ENCODE data around the gene IFNL3.
"Not testable (repeated sequence)": the region's sequence is repeated elsewhere in the genome, so short reads cannot be mapped to it uniquely, and the experiment has no call there.

Gene IFNL3

DNA sequence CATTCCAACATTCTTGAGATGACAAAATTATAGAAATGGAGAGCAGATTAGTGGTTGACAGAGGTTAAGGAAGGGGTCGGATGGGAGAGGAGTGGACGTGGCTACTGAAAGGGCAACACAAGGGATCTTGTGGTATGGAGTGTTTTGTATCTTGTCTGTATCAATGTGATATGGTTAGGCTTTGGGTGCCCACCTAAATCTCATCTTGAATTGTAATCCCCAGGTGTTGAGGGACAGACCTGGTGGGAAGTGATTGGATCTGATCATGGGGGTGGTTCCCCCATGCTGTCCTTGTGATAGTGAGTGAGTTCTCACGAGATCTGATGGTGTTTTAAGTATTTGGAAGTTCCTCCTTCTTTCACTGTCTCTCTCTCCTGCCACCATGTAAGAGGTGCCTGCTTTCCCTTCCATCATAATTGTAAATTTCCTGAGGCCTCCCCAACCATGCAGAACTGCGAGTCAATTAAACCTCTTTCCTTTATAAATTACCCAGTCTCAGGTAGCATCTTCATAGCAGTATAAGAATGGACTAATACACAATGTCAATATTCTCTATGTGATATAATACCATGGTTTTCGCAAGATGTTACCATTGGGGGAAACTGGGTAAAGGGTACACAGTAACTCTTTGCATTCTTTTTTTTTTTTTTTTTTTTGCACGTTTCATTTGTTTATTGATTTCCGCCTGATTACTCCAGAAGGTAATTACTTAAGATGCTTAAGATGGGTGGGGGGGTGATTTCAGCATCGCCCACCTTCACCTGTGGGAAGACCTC, 8.8 kb upstream of the IFNL3 start:
- DNase-seq (ENCODE audit: low spot score), result no peak

DNA sequence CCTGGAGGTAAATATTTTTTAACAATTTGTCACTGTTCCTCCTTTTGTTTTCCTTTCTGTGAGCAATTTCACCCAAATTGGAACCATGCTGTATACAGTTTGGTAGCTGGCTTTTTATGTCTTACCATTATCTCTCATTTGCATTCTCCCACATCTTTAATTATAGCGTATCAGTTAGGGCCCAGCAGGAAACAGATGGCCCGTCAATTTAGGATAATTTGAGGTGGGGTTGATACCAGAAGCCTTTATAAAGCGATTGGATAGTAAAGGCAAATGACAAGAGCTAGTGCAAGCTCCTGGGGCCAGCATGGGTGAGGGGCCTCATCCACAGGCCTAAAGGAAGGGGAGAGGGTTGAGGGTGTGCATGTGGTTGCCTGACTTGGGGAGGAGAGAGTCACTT, 7.7 kb upstream of the IFNL3 start:
- DNase-seq (ENCODE audit: low spot score), result no peak

DNA sequence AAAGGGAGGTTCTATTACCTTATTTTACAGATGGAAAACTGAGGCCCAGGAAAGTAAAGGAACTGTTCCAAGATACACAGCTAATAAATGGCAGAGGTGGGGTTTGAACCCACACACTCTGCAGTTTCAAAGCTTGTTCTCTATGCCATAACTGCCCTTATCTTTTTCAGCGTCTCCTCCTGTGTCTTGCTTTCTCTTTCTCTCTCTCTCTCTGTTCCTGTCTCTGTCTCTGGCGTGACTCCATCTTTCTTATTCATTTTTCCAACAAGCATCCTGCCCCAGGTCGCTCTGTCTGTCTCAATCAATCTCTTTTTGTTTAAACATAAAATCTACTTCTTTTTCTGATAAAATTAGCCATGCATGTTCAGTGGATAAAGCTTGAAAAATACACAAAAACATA, 7.0 kb upstream of the IFNL3 start:
- DNase-seq (ENCODE audit: low spot score), result no peak

DNA sequence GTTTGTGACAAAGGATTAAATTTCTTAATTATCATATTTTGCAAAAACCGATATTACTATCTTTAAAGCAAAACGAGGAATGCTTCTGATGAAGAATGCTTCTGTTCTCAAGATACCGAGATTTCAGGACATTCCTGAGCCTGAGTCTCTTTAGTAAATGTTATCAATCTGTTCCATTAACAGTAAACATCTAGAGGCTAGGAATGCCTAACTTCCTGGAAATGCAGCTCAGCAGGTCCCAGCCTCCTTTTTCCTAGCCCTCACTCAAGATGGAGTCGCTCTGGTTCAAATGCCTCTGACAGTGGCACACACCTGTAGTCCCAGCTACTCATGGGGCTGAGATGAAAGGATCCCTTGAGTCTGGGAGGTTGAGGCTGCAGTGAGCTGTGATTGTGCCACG, 6.3 kb upstream of the IFNL3 start:
- DNase-seq (ENCODE audit: low spot score), result no peak

DNA sequence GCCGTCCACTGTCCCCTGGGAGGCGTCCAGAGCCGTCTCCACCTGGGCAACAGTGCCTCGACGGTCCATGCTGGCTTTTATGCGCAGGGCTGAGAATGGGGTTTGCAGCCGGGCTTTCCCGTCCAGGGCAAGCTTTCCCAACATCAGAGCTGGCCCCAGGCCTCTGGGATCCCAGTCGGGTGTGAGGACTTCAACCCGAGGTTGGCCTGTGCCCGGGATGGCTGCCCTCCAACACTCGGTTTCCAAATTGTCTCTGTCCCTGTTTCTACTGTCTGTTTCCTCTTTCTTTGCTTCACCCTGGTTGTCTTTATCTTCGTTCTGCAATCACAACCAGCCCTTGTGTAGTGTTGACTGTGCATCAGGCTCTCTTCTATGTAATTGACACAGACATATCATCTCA, 4.0 kb upstream of the IFNL3 start, which contains the start of gene IFNL4:
TSS of gene IFNL4 (minus strand) at position 51 of the 400 bp plus-strand sequence.
- no peak for DNase-seq (ENCODE audit: low spot score)

DNA sequence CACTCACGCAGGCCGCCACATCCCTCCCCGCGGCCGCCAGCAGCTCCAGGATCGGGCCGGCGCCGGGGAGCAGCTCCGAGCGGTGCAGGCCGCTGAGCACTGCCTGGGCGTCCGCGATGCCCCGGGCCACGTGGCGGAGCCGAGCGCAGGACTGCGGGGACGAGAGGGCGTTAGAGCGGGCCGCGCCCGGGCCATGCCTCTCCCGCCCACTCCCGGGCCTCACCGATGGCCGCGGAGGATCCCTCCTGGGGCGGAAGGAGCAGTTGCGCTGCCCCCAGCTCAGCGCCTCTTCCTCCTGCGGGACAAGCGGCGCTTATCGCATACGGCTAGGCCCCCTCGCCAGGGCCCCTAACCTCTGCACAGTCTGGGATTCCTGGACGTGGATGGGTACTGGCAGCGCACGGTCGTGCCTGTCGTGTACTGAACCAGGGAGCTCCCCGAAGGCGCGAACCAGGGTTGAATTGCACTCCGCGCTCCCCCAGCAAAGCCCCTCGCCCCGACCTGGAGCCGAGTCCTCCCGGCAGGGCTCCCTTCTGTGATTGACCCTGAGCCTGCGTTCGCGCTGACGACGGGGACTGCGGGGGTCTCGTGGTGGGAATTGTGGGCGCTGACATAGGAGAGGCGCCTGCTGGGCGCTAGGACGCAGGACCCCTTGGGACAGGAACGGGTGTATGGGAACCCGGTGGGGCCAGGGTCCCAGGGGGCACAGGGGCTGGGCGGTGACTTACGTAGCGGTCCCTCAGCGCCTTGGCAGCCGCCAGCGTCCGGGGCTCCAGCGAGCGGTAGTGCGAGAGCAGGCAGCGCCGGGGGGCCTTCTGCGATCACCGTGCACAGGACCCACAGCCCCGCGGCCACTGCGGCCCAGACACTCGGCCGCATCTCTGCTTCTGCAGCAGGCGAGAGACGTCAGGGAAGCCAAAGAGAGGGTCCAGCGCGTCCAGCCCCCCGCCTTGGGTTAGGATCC, 3.2 kb upstream of the IFNL3 start:
- no peak for DNase-seq (ENCODE audit: low spot score)

DNA sequence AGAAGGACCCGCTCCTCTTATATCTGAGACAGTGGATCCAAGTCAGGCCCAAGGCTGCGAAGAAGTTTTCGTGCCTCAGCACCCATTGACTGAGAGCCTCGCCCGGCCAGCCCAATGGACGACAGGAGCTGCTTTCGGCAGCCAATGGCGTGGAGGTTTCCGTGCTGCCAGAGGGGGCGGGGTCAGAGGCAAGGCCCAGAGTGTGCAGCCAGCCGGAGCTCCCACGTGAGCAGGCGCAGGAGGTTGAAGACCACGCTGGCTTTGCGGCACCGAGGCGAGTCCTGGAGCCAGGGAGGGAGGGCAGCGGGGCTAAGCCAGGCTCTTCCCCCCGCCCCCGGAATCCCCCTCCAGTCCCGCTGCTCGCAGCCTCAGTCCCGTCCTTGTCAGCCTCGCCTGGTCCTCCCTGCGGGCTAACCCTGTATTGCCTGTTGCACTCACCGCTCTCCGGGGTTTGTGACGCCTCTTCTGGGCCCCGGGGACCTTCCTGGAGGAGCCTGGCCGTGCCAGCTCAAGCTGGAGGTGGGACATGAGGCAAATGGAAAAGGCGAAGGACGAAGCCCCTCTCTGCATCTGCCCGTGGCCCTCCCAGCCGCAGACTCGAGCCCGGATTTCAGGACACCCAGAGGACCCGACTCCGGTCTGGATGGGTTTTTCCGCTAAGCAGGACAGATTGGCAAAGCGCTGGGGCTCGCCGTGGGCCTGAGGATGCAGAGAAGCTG, 2.3 kb upstream of the IFNL3 start:
- no peak for DNase-seq (ENCODE audit: low spot score)

DNA sequence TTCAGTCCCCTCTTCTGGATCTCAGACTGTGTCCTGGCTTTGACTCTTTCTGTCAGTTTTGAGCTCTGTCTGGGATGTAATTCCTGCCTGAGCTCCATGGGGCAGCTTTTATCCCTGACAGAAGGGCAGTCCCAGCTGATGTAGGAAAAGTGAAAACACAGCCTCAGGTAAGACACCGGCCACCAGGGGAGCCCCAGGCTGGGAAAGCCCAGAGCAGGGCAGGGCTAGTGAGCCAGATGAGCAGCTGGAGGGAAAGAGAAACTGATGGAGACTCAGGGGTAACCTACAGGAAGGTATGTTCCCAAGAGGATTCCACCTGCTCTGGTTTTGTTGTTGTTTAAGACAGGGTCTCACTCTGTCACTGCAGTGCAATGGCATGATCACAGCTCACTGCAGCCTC, 360 bp upstream of the IFNL3 start:
- DNase-seq (ENCODE audit: low spot score), result not testable (repeated sequence)

DNA sequence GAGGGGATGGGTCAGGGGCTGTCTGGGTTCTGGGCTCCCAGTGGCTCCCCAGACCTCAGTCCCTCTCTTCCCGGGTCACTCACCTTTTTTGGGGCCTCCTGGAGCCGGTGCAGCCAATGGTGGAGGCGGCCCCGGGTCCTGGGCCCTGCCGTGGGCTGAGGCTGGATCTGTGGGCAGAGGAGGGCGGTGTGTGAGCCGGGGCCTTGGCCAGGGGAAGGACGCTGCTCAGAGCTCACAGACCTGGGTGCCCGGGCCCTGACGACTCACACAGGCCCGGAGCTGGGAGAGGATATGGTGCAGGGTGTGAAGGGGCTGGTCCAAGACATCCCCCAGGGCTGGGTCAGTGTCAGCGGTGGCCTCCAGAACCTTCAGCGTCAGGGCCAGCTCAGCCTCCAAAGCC, 1.1 kb downstream of the IFNL3 start:
- not testable (repeated sequence) for DNase-seq (ENCODE audit: low spot score)

DNA sequence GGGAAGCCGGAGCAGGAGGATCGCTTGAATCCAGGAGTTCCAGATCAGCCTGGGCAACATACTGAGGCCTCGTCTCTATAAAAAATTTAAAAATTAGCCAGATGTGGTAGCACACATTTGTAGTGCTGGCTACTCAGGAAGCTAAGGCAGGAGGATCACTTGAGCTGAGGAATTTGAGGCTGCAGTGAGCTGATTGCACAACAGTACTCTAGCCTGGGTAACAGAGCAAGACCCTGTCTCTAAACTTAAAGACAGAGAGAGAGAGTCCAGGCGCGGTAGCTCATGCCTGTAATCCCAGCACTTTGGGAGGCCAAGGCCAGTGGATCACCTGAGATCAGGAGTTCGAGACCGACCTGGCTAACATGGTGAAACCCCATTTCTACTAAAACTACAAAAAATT, 4.4 kb downstream of the IFNL3 start:
- DNase-seq (ENCODE audit: low spot score), result no peak

DNA sequence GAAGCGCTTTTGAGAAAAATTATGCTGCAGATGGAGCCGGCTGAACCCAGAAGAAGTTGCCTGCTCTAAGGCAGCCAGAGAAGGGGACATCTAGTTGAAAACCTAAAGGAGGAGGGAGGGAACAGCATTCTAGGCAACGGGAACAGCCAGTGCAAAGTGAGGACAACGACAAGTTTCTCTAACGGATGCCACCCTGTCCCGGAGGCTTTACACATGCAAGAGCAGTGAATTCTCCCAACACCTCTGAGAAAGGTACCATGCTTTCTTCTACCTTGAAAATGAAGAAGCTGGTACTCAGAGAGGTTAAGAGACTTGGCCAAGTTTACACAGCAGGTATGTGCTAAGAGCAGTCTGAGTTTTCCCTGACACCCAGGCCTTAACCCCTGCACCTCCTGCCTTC, 5.9 kb downstream of the IFNL3 start:
- no peak for DNase-seq (ENCODE audit: low spot score)

DNA sequence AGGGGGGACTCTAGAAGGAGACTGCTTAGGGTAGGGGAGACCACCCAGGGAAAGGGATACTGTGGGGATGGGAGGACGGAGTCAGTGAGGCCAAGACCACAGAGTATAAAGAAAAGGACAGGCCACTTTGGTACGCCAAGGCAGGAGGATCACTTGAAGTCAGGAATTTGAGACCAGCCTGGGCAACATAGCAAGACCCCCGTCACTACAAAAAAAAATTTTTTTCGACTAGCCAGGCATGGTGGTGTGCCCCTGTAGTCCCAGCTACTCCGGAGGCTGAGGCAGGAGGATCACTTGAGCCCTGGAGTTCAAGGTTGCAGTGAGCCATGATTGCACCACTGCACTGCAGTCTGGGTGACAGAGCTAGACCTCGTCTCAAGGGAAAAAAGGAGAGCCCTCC, 6.6 kb downstream of the IFNL3 start:
- no peak for DNase-seq (ENCODE audit: low spot score)

DNA sequence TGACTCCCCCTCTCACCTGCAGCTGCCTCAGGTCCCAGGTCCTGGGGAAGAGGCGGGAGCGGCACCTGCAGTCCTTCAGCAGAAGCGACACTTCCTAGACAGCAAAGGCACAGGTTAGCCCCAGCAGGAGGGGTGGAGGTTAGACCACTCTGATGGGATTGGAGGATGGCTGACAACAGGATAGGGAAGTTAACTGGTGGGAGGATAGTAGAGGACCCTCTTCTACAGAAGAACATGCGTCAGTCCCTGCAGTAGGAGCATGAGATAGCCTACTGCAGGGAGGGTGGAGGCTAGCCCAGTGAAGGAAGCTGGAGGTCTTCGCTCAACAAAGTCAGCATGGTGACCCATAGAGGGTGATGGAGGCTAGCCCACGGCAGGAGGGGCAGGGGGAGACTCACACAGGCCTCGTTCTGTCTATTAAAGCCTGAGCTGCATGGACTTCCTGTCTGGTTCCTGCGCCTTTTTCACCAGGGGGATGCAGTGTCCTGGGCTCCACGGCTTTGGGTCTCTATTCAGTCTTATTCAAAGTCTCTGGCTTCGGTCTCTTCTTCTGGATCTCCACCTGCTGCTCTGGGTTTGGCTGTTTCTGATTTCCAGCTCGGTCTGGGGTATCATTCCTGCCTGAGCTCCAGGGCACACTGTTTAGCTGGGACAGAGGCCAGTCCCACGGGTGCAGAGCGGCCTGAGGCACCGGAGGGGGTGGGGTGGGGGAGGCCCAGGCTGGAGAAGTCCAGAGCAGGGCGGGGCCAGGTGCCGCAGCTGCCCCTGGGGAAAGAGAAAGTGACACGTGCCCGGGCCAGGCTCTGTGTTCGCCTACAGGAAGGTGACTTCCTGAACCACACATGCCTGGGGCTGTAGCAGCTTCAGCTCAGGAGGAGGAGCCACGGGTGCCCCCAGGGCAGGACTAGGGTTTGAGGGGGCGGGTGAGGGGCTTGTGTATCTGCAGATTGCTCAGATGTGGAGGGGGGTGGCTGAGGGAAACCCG, 7.3 kb downstream of the IFNL3 start:
- DNase-seq (ENCODE audit: low spot score), result peak; percentile 15

DNA sequence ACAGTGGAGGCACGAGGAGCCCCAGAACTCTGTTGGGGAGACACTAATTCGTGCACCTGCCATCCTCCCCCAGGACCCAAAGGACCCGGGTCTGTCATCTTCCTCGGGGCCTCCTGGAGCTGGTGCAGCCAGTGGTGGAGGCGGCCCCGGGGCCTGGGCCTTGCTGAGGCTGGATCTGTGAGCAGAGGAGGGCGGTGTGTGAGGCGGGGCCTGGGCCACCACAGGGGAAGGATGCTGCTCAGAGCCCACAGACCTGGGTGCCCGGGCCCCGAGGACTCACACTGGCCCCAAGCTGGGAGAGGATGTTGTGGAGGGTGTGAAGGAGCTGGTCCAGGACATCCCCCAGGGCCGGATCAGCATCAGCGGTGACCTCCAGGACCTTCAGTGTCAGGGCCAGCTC, 8.3 kb downstream of the IFNL3 start:
- no peak for DNase-seq (ENCODE audit: low spot score)

DNA sequence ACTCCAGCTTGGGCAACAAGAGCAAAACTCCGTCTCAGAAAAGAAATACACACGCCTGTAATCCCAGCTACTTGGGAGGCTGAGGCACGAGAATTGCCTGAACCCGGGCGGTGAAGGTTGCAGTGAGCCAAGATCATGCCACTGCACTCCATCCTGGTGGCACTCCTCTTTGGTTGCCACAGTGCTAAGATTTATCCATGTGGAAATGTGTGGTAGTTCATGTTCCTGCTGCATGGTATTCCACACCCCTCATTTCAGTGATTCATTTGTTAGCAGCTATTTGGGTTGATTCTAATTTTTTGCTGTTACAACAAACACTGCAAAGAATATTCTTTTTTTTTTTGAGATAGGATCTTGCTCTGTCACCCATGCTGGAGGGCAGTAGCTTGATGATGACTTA, 12.1 kb downstream of the IFNL3 start:
- DNase-seq (ENCODE audit: low spot score), result peak; percentile 19

DNA sequence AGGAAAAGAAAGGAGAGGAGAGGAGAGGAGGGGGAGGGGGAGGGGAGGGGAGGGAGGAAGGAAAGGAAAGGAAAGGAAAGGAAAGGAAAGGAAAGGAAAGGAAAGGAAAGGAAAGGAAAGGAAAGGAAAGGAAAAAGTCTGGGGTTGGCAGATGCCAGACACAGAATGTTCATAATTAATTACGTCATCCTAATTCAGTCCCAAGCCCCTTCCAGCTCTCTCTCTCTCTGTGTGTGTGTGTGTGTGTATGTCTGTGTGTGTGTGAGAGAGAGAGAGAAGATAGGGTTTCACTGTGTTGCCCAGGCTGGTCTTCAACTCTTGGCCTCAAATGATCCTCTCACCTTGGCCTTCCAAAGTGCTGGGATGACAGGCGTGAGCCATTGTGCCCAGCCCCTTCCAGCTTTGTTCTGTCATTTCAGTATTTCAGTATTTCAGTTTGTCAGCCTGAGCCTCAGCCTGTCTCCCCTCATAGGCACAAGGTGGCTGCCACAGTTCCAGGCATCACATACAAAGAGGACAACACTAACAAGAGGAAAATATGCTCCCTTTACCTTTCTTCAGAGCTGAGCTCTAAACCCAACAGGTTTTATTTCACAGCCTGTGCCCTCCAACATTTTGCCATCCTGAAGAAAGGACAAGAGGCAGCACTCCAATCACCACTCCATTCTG, 14.6 kb downstream of the IFNL3 start:
- no peak for DNase-seq (ENCODE audit: low spot score)

DNA sequence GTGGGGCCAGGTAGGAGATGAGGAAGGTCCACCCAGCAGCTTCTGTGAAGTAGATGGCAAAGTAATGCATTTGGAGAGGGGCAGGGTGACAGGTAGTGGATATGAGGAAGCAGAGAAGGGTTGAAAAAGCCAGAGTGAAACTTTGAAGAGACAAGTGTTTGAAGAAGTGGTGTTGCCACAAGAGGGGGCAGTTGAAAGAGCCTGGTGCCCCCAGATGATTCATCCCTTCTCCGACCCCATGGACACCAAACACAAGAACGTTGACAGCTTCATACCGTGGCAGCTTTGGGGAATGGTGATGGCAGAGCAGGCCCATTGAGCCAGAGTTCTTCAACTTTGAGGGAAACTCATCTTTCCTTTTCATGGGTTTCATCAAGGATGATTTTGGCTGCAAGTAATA, 19.9 kb downstream of the IFNL3 start:
- no peak for DNase-seq (ENCODE audit: low spot score)

DNA sequence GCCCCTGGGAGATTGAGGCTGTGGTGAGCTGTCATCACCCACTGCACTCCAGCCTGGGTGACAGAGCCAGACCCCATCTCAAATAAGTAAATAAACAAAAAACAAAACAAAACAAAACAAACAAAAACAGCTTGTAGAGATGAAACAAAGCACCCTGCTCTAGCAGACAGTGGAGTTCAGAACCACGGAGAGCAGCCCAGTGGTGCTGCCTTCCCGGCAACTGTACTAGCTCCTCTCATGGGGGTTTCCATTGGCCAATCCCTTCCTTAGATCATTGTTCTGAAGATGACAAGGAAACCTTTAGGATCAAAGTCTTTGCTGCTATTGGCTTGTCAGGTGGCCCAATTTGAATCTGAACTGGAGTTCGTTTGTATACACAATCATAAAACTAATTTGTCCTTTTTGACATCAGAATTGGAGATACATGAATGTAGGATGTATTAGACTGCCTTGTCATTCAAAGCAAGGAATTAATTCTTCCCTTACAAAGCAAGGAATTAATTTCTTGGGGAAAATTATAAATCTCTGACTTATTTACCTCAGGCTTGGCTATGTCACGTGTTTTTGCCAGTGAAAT, 21.0 kb downstream of the IFNL3 start:
- peak; percentile 38 for DNase-seq (ENCODE audit: low spot score)

DNA sequence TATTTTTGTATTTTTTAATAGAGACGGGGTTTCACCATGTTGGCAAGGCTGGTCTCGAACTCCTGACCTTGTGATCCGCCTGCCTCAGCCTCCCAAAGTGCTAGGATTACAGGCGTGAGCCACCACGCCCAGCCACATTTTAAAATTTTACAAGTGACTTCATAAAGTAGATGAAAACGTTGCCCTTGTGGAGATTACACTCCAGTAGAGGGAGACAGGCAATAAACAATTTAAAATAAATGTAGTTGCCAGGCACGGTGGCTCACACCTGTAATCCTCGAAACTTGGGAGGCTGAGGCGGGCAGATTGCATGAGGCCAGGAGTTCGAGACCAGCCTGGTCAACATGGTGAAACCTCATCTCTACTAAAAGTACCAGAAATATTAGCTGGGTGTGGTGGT, 25.7 kb downstream of the IFNL3 start:
- DNase-seq (ENCODE audit: low spot score), result not testable (repeated sequence)
